NB4 (cell line): ENCODE results near the gene FOXP2.

Experiments used
- DNase-seq: peaks from one replicate; pipeline ENCODE4 v3.0.0; 2010; ENCODE audit warnings: low read depth
- H3K4me3 ChIP-seq: one replicate; pipeline ENCODE4 v1.5.1; 2011; ENCODE audit warnings: mild to moderate bottlenecking, low read depth, low read length, moderate library complexity
- MYC ChIP-seq: IDR thresholded peaks from 2 replicates; pipeline ENCODE4 v1.6.1; 2011; ENCODE audit warnings: low read depth, low read length
- POLR2A ChIP-seq: IDR thresholded peaks from 2 replicates; pipeline ENCODE4 v1.6.1; 2011; ENCODE audit warnings: mild to moderate bottlenecking; ENCODE audit not compliant: insufficient read length; ENCODE audit errors: extremely low read depth
- TF ChIP-seq, protein P1 (sequence below): IDR thresholded peaks from one replicate; pipeline ENCODE4 v1.5.1; 2012; ENCODE audit warnings: low read depth, low read length
- TF ChIP-seq, protein P2 (sequence below): IDR thresholded peaks from 2 replicates; pipeline ENCODE4 v1.6.1; 2011; ENCODE audit warnings: low read depth, low read length

The FOXP2 gene

DNA sequence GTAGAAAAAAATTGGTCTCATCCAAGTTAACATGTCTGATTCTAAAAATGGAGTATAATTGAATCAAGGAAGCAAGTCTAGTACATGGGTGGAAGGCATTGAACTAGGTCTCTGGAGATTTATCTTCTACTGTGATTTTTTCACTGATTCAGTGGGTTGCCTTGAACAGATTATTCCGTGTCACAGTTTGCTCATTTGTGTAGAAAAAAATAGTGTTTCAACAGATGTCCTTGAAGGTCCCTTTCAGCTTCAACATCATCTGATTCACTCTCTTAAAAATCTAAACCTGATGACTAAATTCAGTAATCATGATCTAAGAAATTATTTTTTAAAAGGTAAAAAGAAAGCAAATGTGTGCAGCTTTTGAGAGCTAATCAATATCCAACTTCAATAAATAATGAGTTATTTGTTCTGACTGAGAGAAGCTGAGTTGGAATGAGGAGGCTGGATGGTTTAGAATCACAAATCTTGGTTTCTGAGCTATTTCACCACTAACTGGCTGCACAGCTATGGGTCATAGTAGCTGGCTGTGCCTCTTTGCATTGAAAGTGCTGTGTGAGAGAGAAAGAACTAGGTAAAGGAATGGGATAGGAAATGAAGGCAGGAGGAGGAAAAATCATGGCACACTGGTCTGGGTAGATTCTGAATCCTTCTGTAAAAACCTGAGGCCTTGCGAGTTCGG is 285.8 kb downstream of the FOXP2 start:
- DNase-seq = no peak
- TF ChIP-seq, protein P1, sequence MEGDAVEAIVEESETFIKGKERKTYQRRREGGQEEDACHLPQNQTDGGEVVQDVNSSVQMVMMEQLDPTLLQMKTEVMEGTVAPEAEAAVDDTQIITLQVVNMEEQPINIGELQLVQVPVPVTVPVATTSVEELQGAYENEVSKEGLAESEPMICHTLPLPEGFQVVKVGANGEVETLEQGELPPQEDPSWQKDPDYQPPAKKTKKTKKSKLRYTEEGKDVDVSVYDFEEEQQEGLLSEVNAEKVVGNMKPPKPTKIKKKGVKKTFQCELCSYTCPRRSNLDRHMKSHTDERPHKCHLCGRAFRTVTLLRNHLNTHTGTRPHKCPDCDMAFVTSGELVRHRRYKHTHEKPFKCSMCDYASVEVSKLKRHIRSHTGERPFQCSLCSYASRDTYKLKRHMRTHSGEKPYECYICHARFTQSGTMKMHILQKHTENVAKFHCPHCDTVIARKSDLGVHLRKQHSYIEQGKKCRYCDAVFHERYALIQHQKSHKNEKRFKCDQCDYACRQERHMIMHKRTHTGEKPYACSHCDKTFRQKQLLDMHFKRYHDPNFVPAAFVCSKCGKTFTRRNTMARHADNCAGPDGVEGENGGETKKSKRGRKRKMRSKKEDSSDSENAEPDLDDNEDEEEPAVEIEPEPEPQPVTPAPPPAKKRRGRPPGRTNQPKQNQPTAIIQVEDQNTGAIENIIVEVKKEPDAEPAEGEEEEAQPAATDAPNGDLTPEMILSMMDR = no peak
- TF ChIP-seq MYC (no peak), POLR2A (no peak)
- TF ChIP-seq, protein P2, sequence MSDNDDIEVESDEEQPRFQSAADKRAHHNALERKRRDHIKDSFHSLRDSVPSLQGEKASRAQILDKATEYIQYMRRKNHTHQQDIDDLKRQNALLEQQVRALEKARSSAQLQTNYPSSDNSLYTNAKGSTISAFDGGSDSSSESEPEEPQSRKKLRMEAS = no peak
- H3K4me3 ChIP-seq = no peak overlapping the region

DNA sequence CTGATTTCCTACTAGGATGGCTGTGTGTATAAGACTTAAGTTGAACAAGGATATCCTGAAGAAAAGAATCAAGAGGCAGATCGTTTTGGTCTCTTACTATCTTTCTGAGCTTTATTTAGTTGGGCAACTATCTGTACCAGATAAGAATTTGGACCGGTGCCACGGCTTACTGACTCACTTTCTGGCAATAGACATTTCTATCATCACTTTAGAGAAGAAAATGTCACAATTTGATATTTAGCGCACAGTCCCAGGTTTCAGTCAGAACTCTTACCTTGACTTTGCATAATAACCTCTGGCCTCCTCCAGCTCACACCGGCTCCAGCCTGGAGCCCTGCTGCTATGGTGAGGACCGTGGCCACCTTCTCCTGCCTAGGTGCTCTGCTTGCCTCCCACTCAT is 289.1 kb downstream of the FOXP2 start:
- DNase-seq = no peak
- H3K4me3 ChIP-seq = no peak overlapping the region
- TF ChIP-seq, protein P1 = no peak
- TF ChIP-seq, protein P2 = no peak
- TF ChIP-seq POLR2A (no peak), MYC (no peak)

DNA sequence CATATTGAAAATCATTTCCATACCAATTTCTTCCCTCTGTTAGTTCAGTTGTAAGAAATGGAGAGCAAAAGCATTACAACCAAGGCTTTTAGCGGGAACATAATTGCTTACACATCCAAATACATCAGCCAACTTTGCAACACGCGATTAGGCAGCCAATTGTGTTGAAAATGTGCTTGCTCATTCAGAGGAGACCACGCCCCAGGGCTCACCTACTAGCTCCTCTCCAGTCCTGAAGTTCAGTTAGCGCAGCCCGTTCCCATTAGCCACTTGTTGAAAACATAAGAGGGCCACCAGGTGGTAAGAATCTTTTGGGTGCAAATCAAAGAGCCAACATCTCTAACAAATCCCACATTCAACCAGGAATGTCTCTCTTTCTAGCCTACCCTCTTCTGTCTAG is 294.0 kb downstream of the FOXP2 start:
- no peak overlapping the region for H3K4me3 ChIP-seq
- TF ChIP-seq, protein P2 = no peak
- TF ChIP-seq POLR2A (no peak), MYC (no peak)
- TF ChIP-seq, protein P1 = no peak
- peak; percentile 7 for DNase-seq

DNA sequence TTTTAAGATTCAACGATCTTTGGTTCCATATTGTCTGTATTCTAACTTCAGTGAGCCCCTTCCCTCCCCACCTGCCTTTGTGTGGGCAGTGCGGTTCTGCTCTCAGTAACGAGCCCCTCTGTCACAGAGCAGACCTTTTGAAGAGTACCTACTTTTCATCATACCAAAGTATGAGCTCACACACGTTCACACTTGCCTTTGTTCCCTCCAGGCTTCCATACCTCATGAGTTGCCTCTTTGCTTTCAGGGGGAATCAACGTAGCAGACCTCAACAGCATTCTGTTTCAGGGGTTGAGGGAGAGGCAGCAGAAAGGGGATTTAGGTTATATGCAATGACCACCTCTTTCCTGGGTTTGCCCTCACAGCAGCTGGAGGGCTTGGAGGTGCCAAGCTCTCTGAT is 295.9 kb downstream of the FOXP2 start:
- H3K4me3 ChIP-seq = no peak overlapping the region
- TF ChIP-seq, protein P2 = no peak
- TF ChIP-seq, protein P1 = no peak
- TF ChIP-seq POLR2A = no peak
- TF ChIP-seq MYC = no peak
- no peak for DNase-seq

DNA sequence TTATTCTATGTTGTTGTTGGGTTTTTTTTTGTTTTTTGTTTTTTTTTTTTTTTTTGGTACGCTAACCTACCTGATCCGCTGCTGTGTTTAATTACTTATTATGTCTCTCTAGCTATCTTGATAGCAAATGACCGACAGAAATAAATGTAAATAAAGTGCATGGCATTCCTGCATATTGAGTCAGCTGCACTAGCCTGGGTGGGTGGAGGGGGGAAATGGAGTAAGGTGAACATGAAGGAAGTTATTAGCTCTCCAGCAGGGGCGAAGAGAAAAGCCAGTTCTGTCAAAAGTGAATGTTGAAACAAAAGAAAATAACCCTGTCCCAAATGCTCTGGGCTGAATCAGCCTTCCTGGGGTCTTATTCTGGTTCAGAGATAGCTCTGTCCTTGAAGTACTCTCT is 296.6 kb downstream of the FOXP2 start:
- DNase-seq = no peak
- TF ChIP-seq, protein P1 = no peak
- TF ChIP-seq POLR2A (no peak), MYC (no peak)
- TF ChIP-seq, protein P2 = no peak
- no peak overlapping the region for H3K4me3 ChIP-seq

DNA sequence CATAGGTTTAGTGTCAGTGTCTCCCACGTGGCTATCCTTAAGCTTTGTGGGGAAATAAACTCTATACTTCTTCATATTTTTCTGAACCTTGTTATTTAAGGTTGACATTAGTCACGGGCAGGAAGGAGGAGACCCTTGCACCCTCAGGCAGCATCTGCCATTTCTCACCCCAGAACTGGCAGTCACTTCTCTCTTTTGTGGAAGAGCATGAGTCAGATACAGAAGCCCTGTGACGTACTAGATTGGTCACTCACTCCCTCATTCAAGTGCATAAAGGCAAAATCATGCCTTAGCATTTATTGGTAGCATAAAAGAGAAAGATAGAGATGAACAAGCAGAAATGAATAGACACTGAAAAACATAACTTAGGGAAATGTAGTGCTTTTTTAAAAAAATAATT is 301.3 kb downstream of the FOXP2 start:
- DNase-seq = peak; percentile 32
- no peak overlapping the region for H3K4me3 ChIP-seq
- no peak for TF ChIP-seq MYC
- TF ChIP-seq, protein P1 = no peak
- no peak for TF ChIP-seq POLR2A
- TF ChIP-seq, protein P2 = no peak
